Stimulated activated memory B cell treated with anti-CD40 and anti-IgM and Interleukin-4, amounts not matched to agents 10 μg/mL and 1 μg/mL and 100 μg/mL, for 72 hours (primary cell): ENCODE measurements around the gene CIITA.
A peak's percentile ranks its signal among the peaks of the same experiment; 100 is the strongest.

ENCODE experiments used
- ATAC-seq: fragments of 150-1000 bp; cut with Tn5 transposase; 2 replicates; pipeline ENCODE4 v1.10.0; 2021
- H3K27ac Mint-ChIP-seq: one replicate; pipeline ENCODE4 v1.8.0; 2022; ENCODE audit warnings: mild to moderate bottlenecking, mixed read lengths
- H3K27me3 Mint-ChIP-seq: one replicate; pipeline ENCODE4 v1.8.0; 2022; ENCODE audit warnings: mixed read lengths
- H3K36me3 Mint-ChIP-seq: one replicate; pipeline ENCODE4 v1.8.0; 2022; ENCODE audit warnings: mixed read lengths
- H3K4me1 Mint-ChIP-seq: one replicate; pipeline ENCODE4 v1.8.0; 2022; ENCODE audit warnings: mixed read lengths
- H3K4me3 Mint-ChIP-seq: one replicate; pipeline ENCODE4 v1.8.0; 2022; ENCODE audit warnings: mild to moderate bottlenecking, moderate library complexity, mixed read lengths
- H3K9me3 Mint-ChIP-seq: one replicate; pipeline ENCODE4 v1.8.0; 2022; ENCODE audit warnings: mixed read lengths

Gene CIITA

DNA sequence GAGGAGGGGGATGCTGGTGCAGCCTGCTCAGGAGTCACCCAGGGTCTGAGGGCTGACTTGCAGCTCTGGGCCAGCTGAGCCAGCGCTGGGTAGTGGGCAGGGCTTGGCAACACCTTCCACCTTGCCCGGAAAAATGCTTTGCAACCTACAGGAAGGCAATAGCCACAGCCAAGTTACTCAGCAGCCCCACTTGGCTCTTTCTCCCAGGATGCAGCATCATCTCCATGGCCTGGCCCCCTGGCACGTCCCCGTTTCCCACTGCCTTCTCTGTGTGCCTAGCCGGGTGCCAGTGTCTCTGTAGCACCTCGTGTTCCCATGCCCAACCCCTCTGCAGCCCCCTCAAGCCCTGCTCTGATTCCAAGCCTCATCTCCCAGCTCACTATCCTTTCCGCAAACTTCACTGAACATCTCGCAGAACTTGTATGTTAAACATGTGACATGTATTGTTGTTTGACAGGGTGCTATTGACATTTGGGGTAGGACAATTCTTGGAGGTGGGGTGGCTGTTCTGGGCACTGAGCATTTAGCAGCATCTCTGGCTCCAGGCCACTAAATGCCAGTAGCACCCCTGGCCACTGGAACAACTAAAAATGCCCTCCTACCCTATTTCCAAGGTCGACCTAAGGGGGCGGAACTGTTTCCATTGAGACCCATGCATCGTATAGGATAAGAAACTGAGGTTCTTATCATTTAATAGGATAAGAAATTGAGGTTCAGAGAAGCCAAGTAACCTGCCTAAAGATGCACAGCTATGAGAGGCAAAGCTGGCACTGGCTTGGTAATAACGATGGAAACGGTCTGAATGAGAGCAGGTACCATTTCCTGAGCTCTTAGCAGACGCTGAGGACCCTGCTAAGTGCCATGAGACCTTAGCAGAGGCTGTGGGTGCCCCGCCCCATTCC lies 53.1 kb downstream of the CIITA start:
- H3K27ac Mint-ChIP-seq, result peak overlapping the region; percentile 68
- H3K9me3 Mint-ChIP-seq, result no peaks in the 10 kb centered on the region
- H3K27me3 Mint-ChIP-seq, result no peaks in the 10 kb centered on the region
- peaks cover 28% of the 10 kb centered on the region for H3K36me3 Mint-ChIP-seq
- ATAC-seq, result peak; percentile 7
- H3K4me1 Mint-ChIP-seq, result peaks cover 86% of the 10 kb centered on the region
- peak overlapping the region; percentile 57 for H3K4me3 Mint-ChIP-seq

DNA sequence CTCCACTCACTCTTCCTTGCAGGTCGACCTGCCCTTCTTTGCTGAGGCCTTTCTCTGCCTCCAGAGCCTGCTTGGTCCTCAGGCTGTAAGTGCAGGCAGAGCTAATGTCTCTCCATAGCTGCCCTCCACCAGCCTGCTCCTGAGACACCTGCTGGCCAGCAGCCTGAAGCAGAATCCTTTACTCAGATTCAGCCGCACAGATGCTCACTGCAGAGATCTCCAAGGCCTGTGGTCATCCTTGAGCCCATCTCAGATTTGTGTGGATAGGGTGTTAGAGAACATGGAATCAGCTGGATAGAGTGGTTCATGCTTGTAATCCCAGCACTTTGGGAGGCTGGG lies 53.7 kb downstream of the CIITA start:
- H3K36me3 Mint-ChIP-seq, result peaks cover 24% of the 10 kb centered on the region
- H3K9me3 Mint-ChIP-seq, result no peaks in the 10 kb centered on the region
- H3K4me3 Mint-ChIP-seq, result peak overlapping the region; percentile 12
- H3K4me1 Mint-ChIP-seq, result peaks cover 87% of the 10 kb centered on the region
- no peaks in the 10 kb centered on the region for H3K27me3 Mint-ChIP-seq
- H3K27ac Mint-ChIP-seq, result peak overlapping the region; percentile 62
- ATAC-seq, result peak; percentile 44

DNA sequence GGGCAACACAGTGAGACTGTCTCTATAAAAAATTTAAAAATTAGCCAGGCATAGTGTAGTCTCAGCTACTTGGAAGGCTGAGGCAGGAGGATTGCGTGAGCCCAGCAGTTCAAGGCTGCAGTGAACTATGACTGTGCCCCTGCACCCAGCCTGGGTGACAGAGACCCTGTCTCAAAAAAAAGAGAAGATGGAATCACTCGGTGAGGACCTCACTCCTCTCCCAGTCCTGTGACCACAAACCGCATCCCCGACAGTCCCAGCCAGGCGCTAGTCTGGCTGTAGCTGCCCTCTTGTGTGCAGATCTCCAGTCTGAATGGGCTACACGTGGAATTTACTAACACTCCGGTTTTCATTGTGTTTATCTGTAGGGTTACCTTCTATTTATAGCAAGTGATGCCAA lies 54.1 kb downstream of the CIITA start:
- peak; percentile 2 for ATAC-seq
- Mint-ChIP-seq H3K36me3 (peaks cover 24% of the 10 kb centered on the region), H3K4me1 (peaks cover 88% of the 10 kb centered on the region), H3K27me3 (no peaks in the 10 kb centered on the region), H3K9me3 (no peaks in the 10 kb centered on the region), H3K4me3 (peak overlapping the region; percentile 12), H3K27ac (peak overlapping the region; percentile 62)

DNA sequence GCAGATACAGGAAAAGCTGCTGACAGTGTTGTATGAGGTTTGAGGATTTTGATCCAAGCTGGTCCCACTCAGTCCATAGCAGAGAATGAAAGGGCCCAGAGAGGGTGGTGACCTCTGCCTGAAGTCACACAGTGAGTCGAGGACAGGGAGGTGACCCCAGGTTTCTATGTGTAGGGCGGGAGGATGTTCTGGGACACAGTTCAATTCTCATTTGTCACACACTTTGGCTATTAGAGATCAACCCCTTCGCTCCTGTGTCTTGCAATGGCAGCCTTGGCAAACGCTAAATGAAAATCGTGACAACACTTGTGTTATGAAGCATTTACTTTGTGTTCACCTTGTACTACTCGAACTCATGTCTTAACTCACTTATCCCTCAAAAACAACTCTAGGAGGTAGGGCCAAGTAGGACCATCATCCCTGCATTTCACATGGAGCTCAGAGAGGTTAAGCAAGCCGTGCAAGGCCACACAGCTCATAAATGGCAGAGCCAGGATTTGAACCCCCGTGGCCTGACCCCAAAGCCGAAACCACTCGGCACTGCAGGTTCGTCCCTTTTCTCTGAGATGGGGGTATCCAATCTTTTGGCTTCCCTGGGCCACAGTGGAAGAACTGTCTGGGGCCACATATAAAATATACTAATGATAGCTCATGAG lies 55.1 kb downstream of the CIITA start:
- H3K36me3 Mint-ChIP-seq, result peaks cover 28% of the 10 kb centered on the region
- H3K4me1 Mint-ChIP-seq, result peaks cover 91% of the 10 kb centered on the region
- ATAC-seq, result no peak
- H3K27ac Mint-ChIP-seq, result peak overlapping the region; percentile 62
- H3K4me3 Mint-ChIP-seq, result no peak overlapping the region
- no peaks in the 10 kb centered on the region for H3K27me3 Mint-ChIP-seq
- H3K9me3 Mint-ChIP-seq, result no peaks in the 10 kb centered on the region

DNA sequence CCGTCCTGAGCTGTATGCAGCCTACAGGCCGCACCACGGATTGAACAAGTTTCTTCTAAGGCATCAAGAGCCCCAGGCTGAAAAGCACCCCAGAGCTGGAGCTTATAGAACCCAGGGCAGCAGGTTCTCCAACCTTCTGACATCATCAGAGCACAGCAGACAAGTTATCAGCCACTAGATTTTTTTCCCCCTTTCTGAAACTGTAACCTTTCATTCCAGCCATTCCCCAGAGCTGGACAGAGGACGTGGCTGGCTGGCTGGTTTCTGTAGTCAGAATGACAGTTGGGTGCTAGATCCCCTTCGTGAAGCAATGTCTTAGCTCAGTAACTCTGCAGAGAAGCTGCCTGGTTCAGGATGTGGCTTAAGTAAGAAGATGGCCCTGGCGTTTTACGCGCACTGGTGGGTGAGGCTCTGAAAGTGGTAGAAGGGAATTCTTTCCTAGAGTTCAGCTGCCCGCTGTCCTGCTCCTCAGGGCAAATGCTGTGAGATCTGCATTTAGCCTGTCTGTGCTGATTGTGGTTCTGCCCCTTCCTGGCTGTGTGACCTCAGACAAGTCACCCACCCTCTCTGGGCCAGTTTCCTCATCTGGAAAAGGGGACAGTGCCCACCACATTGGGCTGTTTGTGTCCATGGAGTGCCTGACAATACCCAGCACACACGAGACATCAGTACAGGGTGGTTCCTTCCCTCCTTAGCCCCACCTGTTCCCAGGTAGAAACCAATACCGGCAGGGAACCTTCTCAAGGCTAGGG lies 56.1 kb downstream of the CIITA start:
- H3K36me3 Mint-ChIP-seq, result peaks cover 23% of the 10 kb centered on the region
- H3K27ac Mint-ChIP-seq, result peak overlapping the region; percentile 62
- peaks cover 91% of the 10 kb centered on the region for H3K4me1 Mint-ChIP-seq
- ATAC-seq, result no peak
- no peaks in the 10 kb centered on the region for H3K9me3 Mint-ChIP-seq
- H3K4me3 Mint-ChIP-seq, result no peak overlapping the region
- H3K27me3 Mint-ChIP-seq, result no peaks in the 10 kb centered on the region

DNA sequence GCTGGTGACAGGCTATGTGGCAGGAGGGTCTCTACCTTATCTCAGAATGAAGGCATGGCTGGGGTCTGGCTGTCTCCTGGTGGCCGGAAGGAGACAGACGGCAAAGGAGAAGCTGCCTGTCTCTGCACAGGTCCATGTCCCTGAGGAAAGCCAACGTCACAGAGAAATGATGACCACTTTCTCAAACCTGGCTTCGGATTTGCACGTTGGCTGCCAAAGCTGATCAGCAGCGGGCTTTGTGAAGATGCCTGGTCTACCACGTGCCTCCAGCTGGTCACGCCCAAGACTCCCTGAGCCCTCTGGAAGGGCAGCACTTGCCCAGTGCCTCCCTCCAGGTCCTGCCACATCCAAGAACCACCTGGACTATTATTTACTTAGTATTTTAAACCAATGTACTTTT lies 56.9 kb downstream of the CIITA start:
- Mint-ChIP-seq H3K9me3 (no peaks in the 10 kb centered on the region), H3K27me3 (no peaks in the 10 kb centered on the region), H3K36me3 (peaks cover 23% of the 10 kb centered on the region), H3K4me3 (no peak overlapping the region), H3K4me1 (peaks cover 91% of the 10 kb centered on the region), H3K27ac (peak overlapping the region; percentile 62)
- no peak for ATAC-seq

DNA sequence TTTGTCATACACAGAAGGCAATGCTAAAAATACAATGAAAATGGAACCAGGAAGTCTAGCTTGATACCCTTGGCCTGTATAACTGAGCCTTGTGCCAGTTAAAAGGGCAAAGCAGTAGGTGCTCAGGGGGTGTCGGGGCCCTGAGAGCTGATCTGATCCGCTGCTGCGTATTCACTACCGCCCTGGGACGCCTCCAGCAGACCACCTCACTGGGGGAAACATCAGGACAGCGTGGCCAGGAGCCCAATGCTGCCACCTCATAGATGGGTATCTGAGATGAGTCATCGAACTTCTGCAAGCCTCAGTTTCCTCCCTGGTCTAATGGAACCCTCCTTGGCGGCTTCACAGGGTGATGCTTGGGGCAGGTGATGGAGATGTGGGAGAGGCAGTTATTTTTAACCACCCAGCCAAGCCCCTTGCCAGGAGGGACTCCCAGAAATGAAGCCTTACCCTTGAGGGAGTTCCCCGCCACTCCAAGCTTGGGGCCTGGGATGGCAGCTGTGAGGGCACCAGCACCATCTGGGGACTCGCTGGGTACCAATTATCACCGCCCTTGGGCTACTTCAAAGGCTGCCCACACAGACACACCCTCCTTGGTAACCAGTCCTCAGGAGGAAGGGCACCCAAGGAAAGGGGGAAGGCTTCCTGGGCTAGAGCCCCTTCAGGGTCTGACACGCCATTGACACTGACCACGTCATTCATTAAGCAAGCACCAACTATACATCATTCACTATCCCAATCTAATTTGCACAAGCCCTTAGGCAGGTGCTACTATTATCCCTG lies 57.5 kb downstream of the CIITA start:
- Mint-ChIP-seq H3K9me3 (no peaks in the 10 kb centered on the region), H3K4me3 (no peak overlapping the region), H3K36me3 (peaks cover 29% of the 10 kb centered on the region), H3K27me3 (no peaks in the 10 kb centered on the region), H3K4me1 (peaks cover 91% of the 10 kb centered on the region), H3K27ac (peak overlapping the region; percentile 62)
- no peak for ATAC-seq

DNA sequence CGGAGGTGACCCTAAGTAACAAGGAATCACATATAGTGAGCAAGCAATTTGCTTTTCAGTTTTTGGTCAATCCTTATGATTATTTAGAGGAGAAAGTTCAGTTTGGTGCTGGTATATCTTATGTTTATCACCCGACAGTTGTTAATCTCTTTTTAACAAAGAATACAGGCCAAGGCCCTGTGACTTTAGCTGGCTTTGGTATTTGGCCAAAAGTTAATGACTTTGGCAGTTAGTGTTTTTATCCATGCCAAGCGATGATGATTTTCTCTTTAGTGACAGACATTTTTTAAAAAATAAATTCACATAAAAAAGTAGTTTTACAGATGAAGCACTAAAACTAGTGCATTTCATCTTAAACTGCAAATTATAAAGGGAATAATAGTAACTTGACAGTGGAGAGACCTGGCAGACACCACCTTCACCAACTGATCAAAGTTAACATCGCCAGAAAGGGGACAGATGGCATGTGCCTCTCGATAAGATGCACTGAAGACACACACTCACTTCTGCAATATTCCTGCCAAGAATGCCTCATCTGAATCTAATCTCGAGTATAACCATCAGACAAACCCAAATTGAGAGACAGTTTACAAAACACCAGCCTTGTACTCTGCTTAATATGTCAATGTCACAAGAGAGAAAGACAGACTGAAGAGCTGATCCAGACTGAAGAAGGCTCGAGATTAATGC lies 58.4 kb downstream of the CIITA start:
- no peaks in the 10 kb centered on the region for H3K27me3 Mint-ChIP-seq
- peaks cover 92% of the 10 kb centered on the region for H3K4me1 Mint-ChIP-seq
- H3K4me3 Mint-ChIP-seq, result no peak overlapping the region
- peaks cover 34% of the 10 kb centered on the region for H3K36me3 Mint-ChIP-seq
- H3K9me3 Mint-ChIP-seq, result no peaks in the 10 kb centered on the region
- H3K27ac Mint-ChIP-seq, result peak overlapping the region; percentile 30
- ATAC-seq, result no peak

DNA sequence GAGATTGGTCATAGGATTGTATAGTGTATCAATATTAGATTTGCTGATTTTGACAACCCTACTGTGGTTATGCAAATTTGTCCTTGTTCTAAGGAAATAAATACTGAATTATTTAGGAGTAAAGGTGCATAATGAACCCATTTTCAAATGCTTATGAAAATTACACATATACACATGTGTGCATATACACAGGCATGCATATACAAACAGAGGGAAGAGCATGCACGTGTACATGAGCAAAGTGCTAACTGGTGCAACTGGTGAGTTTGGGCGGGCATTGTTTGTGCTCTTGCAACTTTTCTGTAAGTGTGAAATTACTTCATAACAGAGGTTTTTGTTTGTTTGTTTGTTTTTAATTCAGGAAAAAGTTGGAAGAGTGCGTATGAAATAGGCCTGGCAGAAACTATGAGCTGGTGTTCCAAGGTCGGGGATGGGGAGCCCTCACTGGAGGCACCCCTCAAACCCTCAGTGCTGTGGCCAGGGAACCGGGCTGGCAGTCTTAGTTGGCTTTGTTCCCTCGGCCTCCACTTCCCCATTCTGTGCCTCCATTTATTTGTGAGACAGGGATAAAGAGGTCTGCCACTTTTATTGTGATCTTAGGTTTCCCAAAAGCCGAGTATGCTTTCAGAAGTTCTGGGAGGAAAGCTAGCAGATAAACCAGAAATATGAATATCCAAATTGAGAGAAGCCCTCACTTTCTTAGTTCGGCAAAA lies 59.4 kb downstream of the CIITA start:
- no peak overlapping the region for H3K4me3 Mint-ChIP-seq
- no peaks in the 10 kb centered on the region for H3K27me3 Mint-ChIP-seq
- H3K9me3 Mint-ChIP-seq, result no peaks in the 10 kb centered on the region
- peaks cover 93% of the 10 kb centered on the region for H3K4me1 Mint-ChIP-seq
- H3K27ac Mint-ChIP-seq, result peak overlapping the region; percentile 30
- ATAC-seq, result no peak
- peaks cover 39% of the 10 kb centered on the region for H3K36me3 Mint-ChIP-seq

DNA sequence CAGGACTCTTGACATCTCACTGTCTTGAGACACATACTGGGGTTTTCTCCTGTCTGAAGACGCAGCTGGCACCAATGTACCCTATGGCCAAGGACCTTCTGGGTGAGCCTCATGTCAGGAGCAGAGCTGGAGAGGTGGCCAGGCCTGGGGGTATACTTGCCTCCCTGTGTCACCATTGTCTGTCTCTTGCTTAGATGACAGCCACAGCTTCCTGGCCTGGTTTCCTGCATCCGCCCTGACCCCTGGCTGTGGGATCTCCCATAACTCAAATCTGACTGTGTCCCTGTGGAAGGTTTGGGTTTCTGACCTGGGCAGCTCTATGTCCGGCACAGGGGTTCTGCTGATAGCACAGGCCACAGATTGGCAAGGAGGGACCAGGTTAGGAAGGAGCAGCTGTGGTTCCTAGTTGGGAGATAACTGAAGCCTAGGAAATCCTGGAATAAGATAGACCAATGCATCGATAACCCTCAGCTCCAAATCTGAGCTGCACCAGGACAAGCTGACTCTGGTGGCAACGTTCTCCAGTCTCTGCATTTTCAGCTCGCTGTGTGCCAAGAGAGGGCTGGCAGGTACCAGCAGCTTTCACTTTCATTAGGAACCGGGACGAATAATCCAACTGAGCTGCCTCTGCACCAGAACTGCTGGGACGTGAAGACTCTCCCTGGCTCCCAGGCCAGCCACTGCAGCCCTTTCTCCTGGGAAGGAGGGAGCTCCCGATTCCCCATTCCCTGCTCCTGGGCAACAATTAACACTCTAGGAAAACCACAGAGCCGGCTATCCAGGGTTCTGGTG lies 60.3 kb downstream of the CIITA start:
- Mint-ChIP-seq H3K4me1 (peaks cover 87% of the 10 kb centered on the region), H3K9me3 (no peaks in the 10 kb centered on the region), H3K4me3 (peak overlapping the region; percentile 57), H3K27me3 (no peaks in the 10 kb centered on the region), H3K36me3 (peaks cover 39% of the 10 kb centered on the region), H3K27ac (peak overlapping the region; percentile 76)
- no peak for ATAC-seq

DNA sequence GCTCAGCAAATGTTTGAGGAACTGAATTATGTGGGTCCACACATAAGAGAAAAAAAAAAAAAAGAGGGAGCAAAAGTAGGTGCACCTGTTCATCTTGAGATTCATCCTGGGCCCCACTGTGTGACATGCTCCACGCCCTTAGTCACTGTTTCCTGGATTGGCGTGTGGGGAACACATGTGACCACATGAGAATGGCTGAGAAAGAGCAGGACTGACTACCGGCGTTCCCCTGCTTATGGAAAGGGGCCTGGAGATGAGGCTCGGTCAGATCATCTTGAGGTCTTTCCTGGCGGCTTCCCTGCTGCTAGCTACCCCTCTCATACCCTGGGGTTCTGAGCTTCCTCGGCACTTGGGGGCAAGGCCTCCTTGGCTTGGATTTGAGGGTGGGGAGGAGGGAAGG lies 61.3 kb downstream of the CIITA start:
- H3K4me3 Mint-ChIP-seq, result peak overlapping the region; percentile 57
- no peak for ATAC-seq
- peaks cover 35% of the 10 kb centered on the region for H3K36me3 Mint-ChIP-seq
- no peaks in the 10 kb centered on the region for H3K27me3 Mint-ChIP-seq
- H3K27ac Mint-ChIP-seq, result peak overlapping the region; percentile 76
- H3K9me3 Mint-ChIP-seq, result no peaks in the 10 kb centered on the region
- peaks cover 85% of the 10 kb centered on the region for H3K4me1 Mint-ChIP-seq

DNA sequence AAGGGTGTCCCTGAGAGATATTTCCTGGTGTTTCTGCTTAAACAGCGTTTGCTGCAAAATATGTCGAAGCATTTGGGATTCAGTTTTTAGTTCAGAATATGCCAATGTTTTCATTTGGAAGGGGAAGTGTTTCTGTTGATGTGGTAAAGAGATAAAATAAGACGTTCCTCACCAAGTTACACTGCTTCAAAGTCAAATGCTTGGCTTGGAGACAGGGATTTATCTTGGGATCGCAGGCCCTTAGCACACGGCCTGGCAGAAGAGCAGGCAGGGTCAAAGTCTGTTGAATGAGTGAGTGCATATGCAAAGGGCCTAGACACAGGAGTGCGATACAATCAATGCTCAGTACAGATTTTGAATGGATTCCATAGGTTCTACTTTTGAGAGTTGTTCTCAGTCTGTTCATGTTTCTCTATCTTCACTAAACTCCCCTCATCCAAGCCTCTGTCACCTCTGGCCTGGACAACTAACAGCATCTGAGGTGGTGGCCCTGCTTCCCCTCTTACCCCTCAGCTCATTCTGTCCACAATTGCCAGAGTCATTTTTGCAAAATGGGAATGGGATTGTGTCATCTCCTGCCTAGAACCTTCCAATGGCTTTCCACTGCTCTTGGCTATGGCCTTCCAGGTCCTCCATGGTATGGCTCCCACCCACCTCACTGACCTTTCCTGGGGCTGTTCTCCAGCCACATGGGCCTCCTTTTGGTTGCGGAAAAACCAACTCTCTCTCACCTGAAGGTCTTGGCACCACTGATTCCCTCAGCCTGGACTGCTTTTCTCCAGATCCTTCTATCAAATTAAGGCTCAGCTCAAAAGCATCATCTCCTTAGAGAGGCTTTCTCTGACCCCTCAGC lies 62.0 kb downstream of the CIITA start:
- Mint-ChIP-seq H3K36me3 (peaks cover 28% of the 10 kb centered on the region), H3K9me3 (no peaks in the 10 kb centered on the region), H3K4me3 (peak overlapping the region; percentile 84), H3K4me1 (peaks cover 81% of the 10 kb centered on the region), H3K27me3 (no peaks in the 10 kb centered on the region), H3K27ac (peak overlapping the region; percentile 76)
- ATAC-seq, result no peak
